Esophagus squamous epithelium (tissue), 5 donors: ENCODE measurements around the gene GIGYF2. TPM values are rescaled to one million over a fixed set of nuclear protein-coding genes. Genes with fewer than 3 reads are reported as not detected.
"Not testable (repeated sequence)": the region's sequence is repeated elsewhere in the genome, so short reads cannot be mapped to it uniquely, and the experiment has no call there.

Source experiments
- DNase-seq: peaks from one replicate; lab custom pipeline; 2025; lab: John Stamatoyannopoulos, UW
- H3K27ac ChIP-seq, 4 donors: fragments of 200-600 bp; sonication (generic); one replicate each; pipeline ENCODE4 v1.5.1; 2016 to 2019; ENCODE audit warnings: mild to moderate bottlenecking in 1 of 4
- H3K27me3 ChIP-seq, 4 donors: fragments of 200-600 bp; sonication (generic); 1 replicate in 3 of 4; 2 replicates in 1 of 4; pipeline versions ENCODE4 v1.5.1 to v1.6.0; 2017 to 2021; ENCODE audit warnings: antibody characterized with exemption in 1 of 4
- H3K36me3 ChIP-seq, 3 donors: fragments of 200-600 bp; sonication (generic); one replicate each; pipeline ENCODE4 v1.5.1; 2016 to 2019
- H3K4me1 ChIP-seq, 3 donors: fragments of 200-600 bp; sonication (generic); one replicate each; pipeline ENCODE4 v1.5.1; 2017 to 2019
- H3K4me3 ChIP-seq, 4 donors: fragments of 200-600 bp; sonication (generic); 1 replicate in 3 of 4; 2 replicates in 1 of 4; pipeline ENCODE4 v1.5.1; 2016 to 2019; ENCODE audit warnings: mild to moderate bottlenecking in 2 of 4, moderate library complexity in 1 of 4
- H3K9me3 ChIP-seq, 3 donors: fragments of 200-600 bp; sonication (generic); one replicate each; pipeline ENCODE4 v1.5.1; 2016 to 2019
- CTCF ChIP-seq, 6 experiments: fragments of 450-650 bp in 4 of 6; fragments of 200-600 bp in 2 of 6; sonication (generic) in 2 of 6; IDR thresholded peaks; one replicate each; pipeline ENCODE4 v1.5.1; 2016 to 2019; ENCODE audit warnings: antibody characterized with exemption in 6 of 6, mild to moderate bottlenecking in 4 of 6, moderate library complexity in 4 of 6
- POLR2A ChIP-seq, 4 donors: fragments of 450-650 bp; IDR thresholded peaks; one replicate each; pipeline ENCODE4 v1.6.1; 2017; ENCODE audit warnings: antibody characterized with exemption in 4 of 4, mild to moderate bottlenecking in 4 of 4, moderate library complexity in 3 of 4
- WGBS, 2 donors: methylation state at CpG; one replicate each; pipeline ENCODE4 v1.1.5; 2018; 5-methylcytosine and 5-hydroxymethylcytosine counted together
- intact Hi-C: fragments of 100-400 bp; cut with DNase I; formaldehyde crosslinking; loops from one replicate; pipeline ENCODE4 v1.15.0; 2022
- total RNA-seq, 4 donors: library from RNA; depleted of rRNA; stranded (reverse); fragments of >200 nt; gene quantifications; one replicate each; pipeline ENCODE4 v1.1.0, GENCODE V29; 2016
- donor health status: DM: yes; HTN: yes; CAD: no.

GIGYF2 gene
- total RNA-seq, 4 donors from 2014 or later: 48.7 to 79.0 (median 62.0) TPM

DNA sequence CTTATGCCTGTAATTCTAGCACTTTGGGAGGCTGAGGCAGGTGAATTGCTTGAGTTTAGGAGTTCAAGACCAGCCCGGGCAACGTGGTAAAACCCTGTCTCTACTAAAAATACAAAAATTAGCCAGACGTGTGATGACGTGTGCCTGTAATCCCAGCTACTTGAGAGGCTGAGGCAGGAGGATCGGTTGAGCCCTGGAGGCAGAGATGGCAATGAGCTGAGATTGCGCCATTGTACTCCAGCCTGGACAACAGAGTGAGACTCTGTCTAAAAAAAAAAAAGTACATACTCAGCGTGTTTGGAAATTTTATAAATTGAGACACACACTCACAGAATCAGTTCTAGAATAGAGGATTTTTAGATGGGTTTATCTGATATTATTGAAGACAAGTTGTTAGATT, 17.1 kb upstream of the GIGYF2 start:
- Histone ChIP-seq H3K9me3 (no peaks in the 10 kb centered on the region), H3K4me1 (no peaks in the 10 kb centered on the region), H3K27me3 (peaks cover 0 to 11% (median 0%) of the 10 kb centered on the region in 4 donors), H3K36me3 (no peaks in the 10 kb centered on the region), H3K4me3 (no peak overlapping the region), H3K27ac (no peak overlapping the region)
- no peak for DNase-seq
- intact Hi-C loops: no loop called here
- 71 to 84% methylated on average over 7 of the region's 7 CpGs for WGBS, 2 donors
- no peak for TF ChIP-seq POLR2A (IDR thresholded peaks at IDR 0.05)
- TF ChIP-seq CTCF (IDR thresholded peaks at IDR 0.05): no peak

DNA sequence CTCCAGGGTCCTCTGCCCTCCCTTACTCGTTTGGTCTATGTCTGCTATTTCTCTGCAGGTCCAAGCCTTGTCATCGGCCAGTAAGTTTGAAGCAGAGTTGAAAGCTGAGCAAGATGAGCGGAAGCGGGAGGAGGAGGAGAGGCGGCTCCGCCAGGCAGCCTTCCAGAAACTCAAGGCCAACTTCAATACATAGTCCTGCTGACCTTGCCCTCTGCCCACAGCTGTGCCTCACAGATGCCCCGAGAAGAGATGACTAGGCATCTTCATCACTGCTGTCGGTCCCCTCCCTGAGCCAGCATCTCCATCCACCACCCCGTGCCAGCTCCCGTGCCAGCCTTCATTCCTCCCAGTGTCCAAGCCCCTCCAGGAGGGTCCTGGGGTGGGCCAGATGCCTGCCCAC, 15.6 kb upstream of the GIGYF2 start:
- DNase-seq: no peak
- no peak for TF ChIP-seq CTCF (IDR thresholded peaks at IDR 0.05)
- no peak for TF ChIP-seq POLR2A (IDR thresholded peaks at IDR 0.05)
- intact Hi-C loops: no loop called here

GRCh38 chr2:232683368-232683767, 13.8 kb upstream of the GIGYF2 start:
- no peaks in the 10 kb centered on the region for H3K9me3 ChIP-seq
- no peak overlapping the region for H3K4me3 ChIP-seq
- peaks cover 0 to 11% (median 0%) of the 10 kb centered on the region in 4 donors for H3K27me3 ChIP-seq
- no peaks in the 10 kb centered on the region for H3K36me3 ChIP-seq
- TF ChIP-seq POLR2A (IDR thresholded peaks at IDR 0.05) (no peak), CTCF (IDR thresholded peaks at IDR 0.05) (no peak)
- intact Hi-C loops: no loop called here
- WGBS, 2 donors: 30 to 50% methylated on average over 1 of the region's 1 CpG
- H3K27ac ChIP-seq: no peak overlapping the region
- no peaks in the 10 kb centered on the region for H3K4me1 ChIP-seq
- DNase-seq: no peak

More for the DNA sequence above, 15.6 kb upstream of the GIGYF2 start:
- Histone ChIP-seq H3K27me3 (peaks cover 0 to 11% (median 0%) of the 10 kb centered on the region in 4 donors), H3K9me3 (no peaks in the 10 kb centered on the region), H3K27ac (no peak overlapping the region), H3K4me3 (no peak overlapping the region), H3K4me1 (no peaks in the 10 kb centered on the region), H3K36me3 (no peaks in the 10 kb centered on the region)
- 85 to 86% methylated on average over 8 to 10 of the region's 10 CpGs for WGBS, 2 donors

- intact Hi-C loops, H3K4me3 ChIP-seq, H3K27ac ChIP-seq: not testable (repeated sequence)
These were observed 11.7 kb upstream of the GIGYF2 start for GRCh38 chr2:232685391-232685790.

GRCh38 chr2:232687382-232688160, 9.6 kb upstream of the GIGYF2 start:
- TF ChIP-seq POLR2A (IDR thresholded peaks at IDR 0.05): no peak
- no peak for TF ChIP-seq CTCF (IDR thresholded peaks at IDR 0.05)
- no peak for DNase-seq
- Histone ChIP-seq H3K4me3 (no peak overlapping the region), H3K27ac (no peak overlapping the region), H3K4me1 (no peaks in the 10 kb centered on the region), H3K36me3 (no peaks in the 10 kb centered on the region), H3K27me3 (peaks cover 0 to under 1% (median 0%) of the 10 kb centered on the region in 4 donors), H3K9me3 (no peaks in the 10 kb centered on the region)
- 76 to 78% methylated on average over 7 to 8 of the region's 11 CpGs for WGBS, 2 donors
- intact Hi-C loops: no loop called here

More at GRCh38 chr2:232685391-232685790, 11.7 kb upstream of the GIGYF2 start:
- not testable (repeated sequence) for H3K4me1 ChIP-seq, H3K9me3 ChIP-seq, DNase-seq, H3K36me3 ChIP-seq
- H3K27me3 ChIP-seq: peaks cover 0 to 11% (median 0%) of the 10 kb centered on the region in 4 donors
- 87 to 91% methylated on average over 6 of the region's 6 CpGs for WGBS, 2 donors
